Stimulated activated naive CD8-positive, alpha-beta T cell treated with anti-CD3 and anti-CD28 coated beads, Interleukin-15, amount 100 ng/mL, for 72 hours (primary cell): ENCODE data around the gene DDX41.
"Not testable (repeated sequence)": the region's sequence is repeated elsewhere in the genome, so short reads cannot be mapped to it uniquely, and the experiment has no call there.

ENCODE experiments used
- ATAC-seq: fragments of 150-1000 bp; cut with Tn5 transposase; 2 replicates; pipeline ENCODE4 v1.10.0; 2021; ENCODE audit warnings: mild to moderate bottlenecking, moderate library complexity
- DNase-seq, 2 donors: peaks; one replicate each; pipeline ENCODE4 v3.0.0; 2021 to 2022
- H3K27ac Mint-ChIP-seq, 2 donors: one replicate each; pipeline ENCODE4 v1.8.0; 2022; ENCODE audit warnings: mild to moderate bottlenecking in 2 of 2, mixed read lengths in 2 of 2, moderate library complexity in 2 of 2
- H3K27me3 Mint-ChIP-seq: one replicate; pipeline ENCODE4 v1.8.0; 2022; ENCODE audit warnings: mixed read lengths
- H3K4me1 Mint-ChIP-seq: one replicate; pipeline ENCODE4 v1.8.0; 2022; ENCODE audit warnings: mild to moderate bottlenecking, mixed read lengths
- H3K4me3 Mint-ChIP-seq, 2 donors: one replicate each; pipeline ENCODE4 v1.8.0; 2022; ENCODE audit warnings: mild to moderate bottlenecking in 2 of 2, mixed read lengths in 2 of 2, moderate library complexity in 1 of 2
- H3K9me3 Mint-ChIP-seq, 2 donors: one replicate each; pipeline ENCODE4 v1.8.0; 2022; ENCODE audit warnings: mixed read lengths in 2 of 2

The DDX41 gene

DNA sequence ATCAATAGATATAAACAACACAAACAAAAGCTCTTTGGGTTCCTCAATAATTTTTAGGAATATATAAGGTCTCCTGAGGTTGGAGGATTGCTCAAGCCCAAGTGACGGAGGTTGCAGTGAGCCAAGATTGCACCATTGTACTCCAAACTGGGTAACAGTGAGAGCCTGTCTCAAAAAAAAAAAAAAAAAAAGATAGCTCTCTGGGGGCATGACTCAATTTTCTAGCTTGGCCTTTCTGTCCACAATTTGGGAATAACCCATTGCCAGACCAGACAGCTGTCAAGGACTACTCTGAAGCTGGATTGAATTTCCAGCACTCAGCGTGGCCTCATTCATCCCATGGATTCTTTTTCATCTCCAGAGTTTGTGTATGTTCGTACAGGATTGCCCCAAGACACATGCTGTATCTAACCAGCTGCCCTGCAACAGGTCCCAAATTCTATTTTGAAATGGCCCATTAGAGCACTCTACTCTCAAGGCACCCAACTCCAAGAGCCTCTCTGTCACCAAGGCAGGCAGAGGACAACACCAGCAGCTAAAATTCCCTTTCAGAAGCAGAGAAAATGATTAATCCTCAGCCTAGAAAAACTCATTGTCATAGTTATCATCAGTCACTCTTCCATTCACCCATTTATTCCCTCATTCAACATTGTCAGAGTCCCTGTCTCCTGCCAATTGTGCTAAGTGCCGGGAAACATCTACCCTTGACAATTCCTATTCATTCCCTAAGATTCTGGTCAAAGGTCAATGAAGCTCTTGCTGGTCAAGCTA lies 28.9 kb upstream of the DDX41 start:
- no peak for DNase-seq
- H3K4me1 Mint-ChIP-seq: peaks cover 11% of the 10 kb centered on the region

DNA sequence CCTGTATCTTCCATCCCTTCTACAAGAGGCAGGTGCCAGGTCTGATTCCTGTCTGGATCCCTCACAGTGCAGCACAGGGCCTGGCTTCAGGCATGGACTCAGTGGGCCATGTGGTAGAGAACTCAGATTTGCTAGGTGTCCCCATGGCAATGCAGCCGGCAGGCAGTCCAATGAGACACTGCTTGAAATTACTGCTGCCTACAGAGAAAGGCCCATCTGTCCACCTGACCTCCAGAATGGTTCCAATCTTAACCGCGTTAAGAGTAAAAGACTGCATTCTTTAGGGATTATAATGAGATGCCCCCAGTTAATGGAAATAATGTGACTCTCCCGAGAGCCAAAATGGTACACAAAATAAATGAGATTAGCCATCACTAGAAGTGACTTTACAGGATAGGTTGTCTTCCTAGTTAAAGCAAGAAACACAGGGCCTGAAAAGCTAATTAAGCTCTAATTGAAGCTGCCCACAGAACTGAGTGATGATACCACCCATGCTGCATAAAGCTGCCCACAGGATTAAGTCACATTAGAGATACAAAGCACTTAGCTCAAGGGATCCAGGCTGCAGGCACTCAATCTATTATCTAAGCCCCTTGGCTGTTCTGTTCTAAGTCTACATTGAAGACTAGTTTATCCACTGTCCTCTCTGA lies 26.2 kb upstream of the DDX41 start:
- peaks cover 11% of the 10 kb centered on the region for H3K4me1 Mint-ChIP-seq

More for the DNA sequence above, 28.9 kb upstream of the DDX41 start:
- Mint-ChIP-seq H3K27ac (no peak overlapping the region), H3K27me3 (no peaks in the 10 kb centered on the region), H3K9me3 (no peaks in the 10 kb centered on the region), H3K4me3 (no peak overlapping the region)
- no peak for ATAC-seq

DNA sequence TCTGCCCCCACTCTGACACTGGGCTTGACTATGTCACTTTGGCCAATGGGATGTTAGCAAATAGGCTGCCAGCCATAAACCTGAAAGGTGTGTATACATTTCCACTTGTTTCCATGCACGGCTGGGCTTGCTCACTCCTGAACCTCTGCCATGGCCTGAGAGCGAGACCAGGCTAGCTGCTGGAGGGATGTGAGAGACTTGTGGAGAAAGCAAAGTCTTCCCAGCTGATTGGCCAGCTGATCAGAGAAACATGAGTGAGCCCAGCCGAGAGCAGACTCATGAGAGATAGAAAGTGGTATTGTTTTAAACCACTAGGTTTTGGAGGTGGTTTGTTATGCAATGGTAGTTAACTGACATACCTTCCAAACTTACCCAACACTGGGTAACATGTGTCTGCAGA lies 23.7 kb upstream of the DDX41 start:
- H3K4me1 Mint-ChIP-seq: no peaks in the 10 kb centered on the region
- no peak for ATAC-seq
- no peak for DNase-seq
- H3K27ac Mint-ChIP-seq: no peak overlapping the region
- H3K4me3 Mint-ChIP-seq: no peak overlapping the region
- no peaks in the 10 kb centered on the region for H3K27me3 Mint-ChIP-seq
- no peaks in the 10 kb centered on the region for H3K9me3 Mint-ChIP-seq

More for the DNA sequence above, 26.2 kb upstream of the DDX41 start:
- no peak for DNase-seq
- H3K27me3 Mint-ChIP-seq: no peaks in the 10 kb centered on the region
- no peak overlapping the region for H3K4me3 Mint-ChIP-seq
- no peak overlapping the region for H3K27ac Mint-ChIP-seq
- ATAC-seq: no peak
- no peaks in the 10 kb centered on the region for H3K9me3 Mint-ChIP-seq

DNA sequence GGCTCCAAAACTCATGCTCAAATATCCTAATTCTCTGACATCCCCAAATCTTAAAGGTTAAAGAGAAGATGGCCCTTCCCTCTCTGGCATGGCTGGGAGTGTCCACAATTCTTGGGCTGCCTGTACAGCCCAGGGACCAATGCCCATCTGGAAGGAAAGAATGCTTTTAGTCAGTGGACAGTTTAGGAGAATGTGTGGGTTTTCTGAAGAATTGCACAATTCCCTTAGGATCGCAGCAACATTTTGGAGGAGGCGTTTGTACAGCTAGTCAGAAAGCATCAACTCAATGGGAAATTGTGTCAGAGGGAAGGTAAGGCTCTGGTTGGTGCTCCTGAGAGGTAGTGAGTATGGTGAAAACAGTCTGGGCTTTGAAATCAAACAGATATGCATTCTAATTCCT lies 22.6 kb upstream of the DDX41 start:
- H3K4me3 Mint-ChIP-seq: no peak overlapping the region
- no peak overlapping the region for H3K27ac Mint-ChIP-seq
- no peaks in the 10 kb centered on the region for H3K9me3 Mint-ChIP-seq
- H3K27me3 Mint-ChIP-seq: no peaks in the 10 kb centered on the region
- H3K4me1 Mint-ChIP-seq: no peaks in the 10 kb centered on the region
- no peak for DNase-seq
- no peak for ATAC-seq

DNA sequence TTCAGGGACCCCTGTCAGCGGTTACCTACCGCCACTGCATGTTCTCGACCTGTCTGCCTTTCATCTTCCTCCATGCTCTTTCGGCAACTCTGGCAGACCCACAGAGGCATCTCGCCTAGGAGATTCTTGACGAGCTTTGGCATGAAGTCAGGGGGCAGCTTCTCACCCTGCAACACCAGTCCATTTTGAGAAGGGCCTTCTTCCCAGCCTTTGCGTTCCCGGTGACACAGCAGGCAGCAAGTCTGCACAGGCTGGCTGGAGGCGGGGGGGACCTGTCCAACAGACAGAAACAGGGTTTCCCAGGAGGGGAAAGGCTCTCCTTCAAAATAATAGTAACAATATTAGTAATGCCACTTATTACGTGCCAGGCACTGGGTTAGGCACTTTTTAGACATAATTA lies 22.1 kb upstream of the DDX41 start:
- H3K9me3 Mint-ChIP-seq: no peaks in the 10 kb centered on the region
- H3K27me3 Mint-ChIP-seq: no peaks in the 10 kb centered on the region
- H3K4me1 Mint-ChIP-seq: no peaks in the 10 kb centered on the region
- H3K4me3 Mint-ChIP-seq: no peak overlapping the region
- no peak for DNase-seq
- no peak overlapping the region for H3K27ac Mint-ChIP-seq
- ATAC-seq: no peak

DNA sequence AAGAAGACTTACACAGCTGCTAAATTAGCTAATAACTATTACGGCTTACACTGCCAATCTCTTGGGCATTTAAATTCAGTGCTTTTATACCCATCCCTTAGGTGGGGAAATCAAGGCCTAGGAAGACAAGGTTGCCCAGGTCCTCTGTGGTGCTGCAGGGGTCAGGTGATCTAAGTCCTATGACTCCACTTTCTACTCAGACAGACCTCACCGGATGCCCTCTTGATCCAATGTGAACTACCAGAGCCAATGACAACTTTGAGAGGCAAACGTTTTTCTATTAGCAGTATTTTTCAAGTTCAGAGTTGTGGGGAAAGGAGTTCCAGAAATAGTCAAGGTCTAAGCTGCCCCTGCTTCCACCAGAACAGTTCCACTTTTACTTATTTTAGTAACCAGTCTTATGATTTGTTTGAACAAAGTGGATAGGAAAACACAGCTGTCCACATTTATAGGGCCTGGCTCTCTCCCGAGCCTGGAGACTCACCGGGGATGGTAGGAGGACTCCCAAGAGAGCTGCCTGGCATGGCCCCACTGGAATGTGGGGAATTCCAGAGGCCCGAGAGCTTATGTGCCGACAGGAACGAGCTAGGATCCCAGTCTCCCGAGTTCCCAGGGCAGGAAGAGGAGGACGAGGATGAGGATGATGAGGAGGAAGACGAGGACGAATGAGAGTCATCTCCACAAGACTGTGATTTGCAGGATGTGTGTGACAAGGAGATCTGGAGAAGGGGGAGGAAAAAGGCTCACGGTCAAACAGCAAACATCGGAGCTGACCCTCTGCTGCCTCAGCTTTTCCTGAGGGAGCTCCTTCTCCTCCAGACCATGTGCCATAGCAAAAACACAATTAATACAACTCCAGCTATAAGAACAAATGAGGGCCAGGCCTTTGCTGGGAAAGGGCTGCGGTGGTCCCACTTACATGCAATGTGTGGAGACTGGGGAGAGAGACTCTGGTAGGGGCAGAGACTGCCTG lies 20.9 kb upstream of the DDX41 start:
- DNase-seq (no peak), ATAC-seq (no peak)
- peak overlapping the region in 1 of 2 donors; percentile 9 for H3K4me3 Mint-ChIP-seq
- H3K27me3 Mint-ChIP-seq: no peaks in the 10 kb centered on the region
- H3K9me3 Mint-ChIP-seq: no peaks in the 10 kb centered on the region
- no peaks in the 10 kb centered on the region for H3K4me1 Mint-ChIP-seq
- peak overlapping the region in 1 of 2 donors; percentile 15 for H3K27ac Mint-ChIP-seq

DNA sequence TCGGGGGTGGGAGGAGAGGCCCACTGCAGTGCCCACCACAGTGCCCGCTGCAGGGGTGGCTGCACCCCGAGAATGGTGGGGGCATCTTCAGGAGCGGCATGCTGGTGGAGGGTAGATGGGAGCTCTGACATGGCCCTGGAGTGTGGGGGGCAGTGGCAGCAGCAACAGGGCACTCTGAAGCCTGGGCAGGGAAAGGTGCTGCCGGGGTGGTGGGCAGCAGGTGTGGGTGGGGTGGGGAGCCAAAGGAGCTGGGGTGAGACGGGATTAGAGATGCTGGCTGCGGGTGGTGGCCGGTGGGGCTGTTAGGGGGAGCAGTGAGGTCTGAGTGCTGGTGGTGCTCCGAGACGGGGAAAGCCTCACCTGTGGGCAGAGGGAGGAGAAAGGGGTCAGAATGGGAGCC lies 19.6 kb upstream of the DDX41 start:
- Mint-ChIP-seq H3K4me1 (no peaks in the 10 kb centered on the region), H3K27ac (peak overlapping the region in 1 of 2 donors; percentile 78), H3K9me3 (no peaks in the 10 kb centered on the region), H3K4me3 (no peak overlapping the region), H3K27me3 (no peaks in the 10 kb centered on the region)
- DNase-seq (no peak), ATAC-seq (no peak)

DNA sequence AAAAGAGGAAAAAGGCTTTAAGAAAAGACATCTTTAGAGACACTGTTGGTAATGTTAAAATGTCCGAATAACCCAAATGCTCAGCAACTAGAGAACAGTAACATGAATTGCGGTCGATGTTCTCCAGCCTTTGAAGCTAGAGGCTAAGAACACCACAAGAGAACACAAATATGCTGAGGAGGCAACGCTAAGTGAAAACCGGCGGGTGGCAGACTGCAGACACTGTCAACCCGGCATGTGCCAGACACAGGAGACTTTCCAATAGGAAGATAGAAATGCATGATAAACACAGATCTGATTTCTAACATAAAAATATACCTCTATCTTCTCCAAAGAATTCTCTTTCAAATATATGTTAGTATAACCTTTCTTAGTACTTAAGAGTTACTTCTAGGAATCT lies 18.4 kb upstream of the DDX41 start:
- no peaks in the 10 kb centered on the region for H3K27me3 Mint-ChIP-seq
- no peak for ATAC-seq
- H3K27ac Mint-ChIP-seq: no peak overlapping the region

DNA sequence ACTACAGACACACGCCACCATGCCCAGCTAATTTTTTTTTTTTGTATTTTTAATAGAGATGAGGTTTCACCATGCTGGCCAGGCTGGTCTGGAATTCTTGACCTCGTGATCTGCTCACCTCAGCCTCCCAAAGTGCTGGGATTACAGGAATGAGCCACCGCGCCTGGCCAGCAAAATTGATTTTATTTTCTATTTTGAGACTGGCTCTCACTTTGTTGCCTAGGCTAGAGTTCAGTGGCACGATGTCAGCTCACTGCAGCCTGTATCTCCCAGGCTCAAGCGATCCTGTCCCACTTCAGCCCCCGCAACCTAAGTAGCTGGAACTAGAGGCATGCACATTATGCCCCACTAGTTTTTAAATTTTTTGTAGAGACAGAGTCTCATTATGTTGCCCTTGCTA lies 17.7 kb upstream of the DDX41 start:
- not testable (repeated sequence) for H3K27me3 Mint-ChIP-seq, H3K9me3 Mint-ChIP-seq, H3K4me3 Mint-ChIP-seq, H3K4me1 Mint-ChIP-seq, DNase-seq, ATAC-seq, H3K27ac Mint-ChIP-seq

More for the DNA sequence above, 18.4 kb upstream of the DDX41 start:
- Mint-ChIP-seq H3K9me3 (no peaks in the 10 kb centered on the region), H3K4me1 (peaks cover 5% of the 10 kb centered on the region), H3K4me3 (no peak overlapping the region)
- no peak for DNase-seq

DNA sequence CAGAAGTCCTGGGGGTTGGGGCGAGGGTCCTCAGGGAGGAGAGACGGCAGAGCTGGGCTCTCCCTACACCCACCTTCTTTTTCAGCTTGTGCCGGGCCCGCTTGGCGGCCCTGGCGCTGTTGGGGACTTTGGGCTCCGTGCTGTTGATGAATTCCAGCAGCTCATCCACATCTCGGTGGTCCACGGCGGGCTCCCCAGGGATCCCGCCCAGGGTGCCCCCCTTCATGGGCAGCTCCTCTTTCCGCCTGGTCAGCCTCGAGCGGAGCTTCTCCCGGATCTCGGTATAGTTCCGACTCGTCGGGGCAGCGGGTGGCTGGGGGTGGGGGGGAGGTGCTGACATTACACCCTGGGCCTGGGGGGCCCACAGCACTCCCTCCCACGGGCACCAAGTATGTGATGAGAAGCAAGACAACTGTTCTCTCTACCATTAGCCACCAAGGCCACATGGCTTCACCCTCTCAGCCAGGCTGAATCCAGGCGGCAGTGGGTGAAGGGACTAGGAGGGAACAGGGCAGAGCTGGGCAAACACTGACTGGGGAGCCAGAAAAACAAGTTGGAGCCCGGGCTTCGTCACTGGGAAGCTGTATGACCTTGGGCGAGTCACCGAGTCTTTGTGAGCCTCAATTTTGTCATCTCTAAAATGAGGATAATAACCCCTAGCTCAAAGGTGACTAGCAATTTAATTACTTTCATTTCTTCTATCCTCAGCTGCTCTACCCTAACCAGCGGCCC lies 14.6 kb upstream of the DDX41 start:
- Mint-ChIP-seq H3K4me1 (peaks cover 6% of the 10 kb centered on the region), H3K27me3 (no peaks in the 10 kb centered on the region), H3K9me3 (no peaks in the 10 kb centered on the region), H3K27ac (peak overlapping the region in 1 of 2 donors; percentile 54), H3K4me3 (no peak overlapping the region)
- ATAC-seq: no peak
- no peak for DNase-seq

DNA sequence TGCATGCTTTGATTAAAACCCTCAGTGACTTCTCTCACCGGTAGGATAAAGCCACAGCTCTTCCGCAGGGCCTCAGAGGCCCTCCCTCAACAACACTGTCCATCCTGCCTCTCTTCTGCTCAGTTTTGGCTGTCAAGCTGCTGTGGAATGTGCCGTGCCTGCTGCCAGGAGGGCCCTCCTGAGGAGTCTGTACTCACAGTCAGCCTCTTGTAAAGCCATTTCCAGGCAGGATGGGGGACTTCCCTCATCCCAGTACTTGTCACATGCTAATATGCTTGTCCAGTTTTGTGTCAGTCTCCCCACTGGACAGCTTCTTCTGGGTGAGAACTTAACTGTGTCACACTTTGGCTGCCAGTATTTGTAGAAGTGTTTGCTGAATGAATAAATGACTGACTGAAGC lies 13.9 kb upstream of the DDX41 start:
- H3K27ac Mint-ChIP-seq: no peak overlapping the region
- no peaks in the 10 kb centered on the region for H3K27me3 Mint-ChIP-seq
- no peak overlapping the region for H3K4me3 Mint-ChIP-seq
- no peaks in the 10 kb centered on the region for H3K9me3 Mint-ChIP-seq
- no peak for ATAC-seq
- peaks cover 6% of the 10 kb centered on the region for H3K4me1 Mint-ChIP-seq
- no peak for DNase-seq

DNA sequence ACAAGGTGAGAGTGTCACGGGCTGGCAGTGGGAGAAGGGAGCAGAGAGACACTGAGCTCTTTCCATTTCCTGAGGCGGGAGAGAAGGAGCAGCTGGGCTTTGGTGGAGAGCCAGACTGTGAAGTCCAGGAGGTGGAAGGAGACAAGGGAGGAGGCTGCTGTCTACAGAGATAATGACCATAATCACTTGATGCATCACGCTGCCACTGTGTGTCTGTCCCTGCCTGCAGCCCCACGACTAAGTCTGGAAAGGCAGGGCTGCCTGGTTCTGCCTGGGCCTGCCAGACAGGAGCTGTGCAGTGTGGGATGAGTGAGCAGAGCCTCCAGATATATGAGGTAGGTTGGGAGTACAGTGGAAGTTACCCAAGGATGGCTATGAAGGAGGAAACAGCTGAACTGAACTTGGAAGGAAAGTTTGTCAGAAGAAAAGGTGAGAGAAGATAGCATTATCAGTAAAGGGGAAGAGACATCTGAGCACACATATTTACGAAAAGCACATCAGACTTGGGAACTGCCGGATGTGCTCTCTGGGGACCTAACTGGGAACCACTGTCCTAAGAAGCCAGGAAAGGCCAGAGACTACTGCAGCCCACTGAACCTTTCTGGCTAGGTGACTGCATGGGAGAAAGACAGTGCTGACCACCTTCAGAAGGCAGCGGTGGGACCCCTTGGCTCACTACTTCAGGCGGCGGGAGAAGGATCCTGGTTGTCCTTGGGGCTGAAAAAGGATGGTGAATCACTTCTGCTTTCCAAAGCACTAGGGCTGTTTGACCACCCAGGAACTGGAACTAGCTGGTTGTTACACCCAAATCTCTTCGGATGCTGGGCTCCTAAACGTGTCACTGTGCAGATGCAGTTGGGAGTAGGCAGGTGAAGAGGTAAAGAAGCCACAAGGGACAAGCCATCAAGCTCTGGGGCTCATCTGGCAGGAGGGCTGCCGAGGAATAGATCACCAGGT lies 12.8 kb upstream of the DDX41 start:
- no peak for DNase-seq
- Mint-ChIP-seq H3K27ac (peak overlapping the region; percentile 8 to 66), H3K27me3 (no peaks in the 10 kb centered on the region), H3K4me3 (no peak overlapping the region), H3K4me1 (peaks cover 6% of the 10 kb centered on the region), H3K9me3 (no peaks in the 10 kb centered on the region)
- ATAC-seq: no peak

DNA sequence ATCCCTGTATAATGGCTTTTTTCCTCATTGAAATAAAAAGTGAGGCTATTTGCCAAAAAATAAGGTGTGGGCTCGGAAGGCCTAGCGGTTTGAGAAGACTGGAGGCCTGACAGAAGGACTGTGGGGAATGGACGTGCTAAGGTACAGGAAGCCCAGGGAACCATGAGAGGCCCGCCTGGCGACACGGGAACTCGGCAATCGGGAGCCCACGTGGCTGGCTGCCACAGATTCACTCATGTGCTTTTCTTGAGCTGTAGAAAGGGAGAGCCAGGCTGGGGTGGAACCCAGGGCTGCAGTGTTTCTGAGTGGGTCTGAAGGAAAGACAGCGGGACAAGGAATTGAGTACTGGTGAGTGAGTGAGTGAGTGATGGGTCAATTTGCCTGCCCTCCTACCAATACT lies 11.9 kb upstream of the DDX41 start:
- no peak for ATAC-seq

DNA sequence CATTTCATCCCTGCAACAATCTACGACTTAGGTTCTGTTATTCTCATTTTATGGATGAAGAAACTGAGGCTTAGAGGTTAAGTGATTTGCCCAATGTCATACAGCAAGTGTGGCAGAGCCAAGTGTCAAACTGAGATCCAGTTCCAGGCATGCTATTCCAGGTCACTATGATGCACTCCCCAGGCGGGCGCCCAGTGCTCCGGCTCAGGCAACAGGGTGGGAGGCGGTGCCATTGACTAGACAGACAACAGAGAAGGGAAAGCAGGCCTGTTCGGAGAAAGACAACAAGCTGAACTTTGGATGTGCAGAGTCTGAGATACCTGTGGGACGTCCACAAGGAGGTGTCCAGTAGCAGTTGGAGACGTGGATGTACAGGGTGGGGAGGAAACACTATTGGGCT lies 10.8 kb upstream of the DDX41 start:
- Mint-ChIP-seq H3K27ac (no peak overlapping the region), H3K9me3 (no peaks in the 10 kb centered on the region), H3K4me3 (no peak overlapping the region), H3K27me3 (no peaks in the 10 kb centered on the region), H3K4me1 (peaks cover 6% of the 10 kb centered on the region)
- no peak for ATAC-seq
- DNase-seq: no peak

More for the DNA sequence above, 11.9 kb upstream of the DDX41 start:
- H3K27ac Mint-ChIP-seq: no peak overlapping the region
- H3K4me3 Mint-ChIP-seq: no peak overlapping the region
- DNase-seq: no peak
- H3K4me1 Mint-ChIP-seq: peaks cover 6% of the 10 kb centered on the region
- H3K9me3 Mint-ChIP-seq: no peaks in the 10 kb centered on the region
- H3K27me3 Mint-ChIP-seq: no peaks in the 10 kb centered on the region
